HCT116 (cell line): ENCODE data around the gene SEPTIN3. TPM values are rescaled to one million over a fixed set of nuclear protein-coding genes. Genes with fewer than 3 reads are reported as not detected.

Experiments
- ATAC-seq: fragments of 200-7000 bp; cut with Tn5 transposase; 2 replicates; pipeline ENCODE4 v1.9.1; 2020; ENCODE audit warnings: mild to moderate bottlenecking, moderate library complexity
- BruUV-seq: library from RNA; stranded (reverse); fragments of 400-500 nt; replicated peaks from 2 replicates; lab custom pipeline; 2021; lab: Mats Ljungman, UMichigan
- CTCF ChIA-PET: fragments of 300-600 bp; sonication (Branson Sonifier 250); formaldehyde crosslinking; loops from one replicate; lab custom pipeline; 2021; ENCODE audit warnings: antibody characterized with exemption; lab: Charles Lee
- POLR2A ChIA-PET: fragments of 300-600, 350-600 bp; sonication (Branson Sonifier 250); formaldehyde crosslinking; loops from one replicate; lab custom pipeline; 2021; ENCODE audit warnings: antibody characterized with exemption; lab: Charles Lee
- RAD21 ChIA-PET, 2 experiments: fragments of 300-600 bp; sonication (Branson Sonifier 250); formaldehyde crosslinking; loops; one replicate each; lab custom pipeline; 2023; ENCODE audit warnings: low total read pairs in 2 of 2; ENCODE audit not compliant: uncharacterized antibody in 2 of 2, unreplicated experiment in 2 of 2, low non-redundant PET in 1 of 2; lab: Charles Lee
- DNase-seq: peaks from one replicate; pipeline ENCODE4 v3.0.0-alpha.2; 2010; ENCODE audit warnings: low read depth, low spot score
- H2AFZ ChIP-seq: fragments of 200-600 bp; shearing (Covaris generic), sonication (generic); 2 replicates; pipeline ENCODE4 v1.6.1; 2017; ENCODE audit warnings: low read depth, mixed run types, mixed read lengths, antibody characterized with exemption, low read length; ENCODE audit not compliant: poor library complexity, severe bottlenecking
- H3K27ac ChIP-seq: 2 replicates; pipeline ENCODE4 v1.5.1; 2012; ENCODE audit warnings: low read depth, low read length
- H3K27me3 ChIP-seq: fragments of 200-600 bp; sonication (generic); 2 replicates; pipeline ENCODE4 v1.6.1; 2016; ENCODE audit warnings: mixed run types, low read length, mixed read lengths; ENCODE audit not compliant: insufficient read depth
- H3K36me3 ChIP-seq, 2 experiments: fragments of 200-500 bp in 1 of 2; fragments of 200-600 bp in 1 of 2; sonication (Bioruptor generic) in 1 of 2; sonication (generic) in 1 of 2; 2 replicates each; pipeline versions ENCODE4 v1.5.1 to v1.6.1; 2014 to 2016; ENCODE audit warnings: low read length in 2 of 2, inconsistent platforms in 1 of 2, mixed read lengths in 1 of 2, mixed run types in 1 of 2; ENCODE audit not compliant: insufficient read depth in 2 of 2, control insufficient read depth in 1 of 2
- H3K4me1 ChIP-seq, 2 experiments: fragments of 200-600 bp in 1 of 2; sonication (generic) in 1 of 2; 2 replicates each; pipeline versions ENCODE4 v1.5.1 to v1.6.1; 2012 to 2017; ENCODE audit warnings: low read length in 2 of 2, inconsistent platforms in 1 of 2, mild to moderate bottlenecking in 1 of 2, mixed read lengths in 1 of 2, mixed run types in 1 of 2, moderate library complexity in 1 of 2; ENCODE audit not compliant: insufficient read depth in 2 of 2, control insufficient read depth in 1 of 2
- H3K4me2 ChIP-seq: fragments of 200-600 bp; sonication (generic); 2 replicates; pipeline ENCODE4 v1.6.1; 2017; ENCODE audit warnings: mixed run types, low read length, mixed read lengths
- H3K4me3 ChIP-seq, 2 experiments: fragments of 200-600 bp in 1 of 2; sonication (generic) in 1 of 2; replicated peaks in 1 of 2; 2 replicates each; pipeline ENCODE4 v1.5.1; 2011 to 2016; ENCODE audit warnings: low read length in 2 of 2, control low read depth in 1 of 2, low read depth in 1 of 2, mild to moderate bottlenecking in 1 of 2, mixed read lengths in 1 of 2, mixed run types in 1 of 2
- H3K79me2 ChIP-seq: fragments of 200-600 bp; sonication (generic); 2 replicates; pipeline ENCODE4 v1.6.1; 2017; ENCODE audit warnings: mild to moderate bottlenecking, mixed run types, low read length, moderate library complexity, mixed read lengths; ENCODE audit not compliant: insufficient read depth
- H3K9ac ChIP-seq: fragments of 200-600 bp; sonication (generic); 2 replicates; pipeline ENCODE4 v1.6.1; 2016; ENCODE audit warnings: low read length, mixed read lengths
- H3K9me2 ChIP-seq: fragments of 200-600 bp; sonication (generic), shearing (Covaris generic); 2 replicates; pipeline ENCODE4 v1.6.1; 2017; ENCODE audit warnings: mixed run types, mild to moderate bottlenecking, moderate library complexity; ENCODE audit not compliant: insufficient read depth
- H3K9me3 ChIP-seq, 2 experiments: fragments of 200-500 bp in 1 of 2; fragments of 200-600 bp in 1 of 2; sonication (Bioruptor generic) in 1 of 2; sonication (generic) in 1 of 2; 2 replicates each; pipeline ENCODE4 v1.6.1; 2014 to 2017; ENCODE audit warnings: low read length in 2 of 2, mixed read lengths in 2 of 2, inconsistent platforms in 1 of 2, low read depth in 1 of 2, mild to moderate bottlenecking in 1 of 2, mixed run types in 1 of 2, moderate library complexity in 1 of 2; ENCODE audit not compliant: control insufficient read depth in 1 of 2, insufficient read depth in 1 of 2
- H4K20me1 ChIP-seq: fragments of 200-600 bp; sonication (generic), shearing (Covaris generic); 2 replicates; pipeline ENCODE4 v1.6.1; 2017; ENCODE audit warnings: mixed run types, mild to moderate bottlenecking, moderate library complexity; ENCODE audit not compliant: insufficient read depth
- CBX3 ChIP-seq: IDR thresholded peaks from 2 replicates; pipeline ENCODE4 v1.6.1; 2012; ENCODE audit warnings: low read depth
- CEBPB ChIP-seq: IDR thresholded peaks from 2 replicates; pipeline ENCODE4 v1.6.1; 2012; ENCODE audit warnings: low read depth
- ELF1 ChIP-seq: IDR thresholded peaks from 2 replicates; pipeline ENCODE4 v1.6.1; 2012; ENCODE audit warnings: low read depth, borderline replicate concordance
- EZH2 ChIP-seq: fragments of 200-600 bp; sonication (generic); IDR thresholded peaks from 2 replicates; pipeline ENCODE4 v1.6.1; 2017; ENCODE audit warnings: antibody characterized with exemption, mixed run types
- EZH2phosphoT487 ChIP-seq: fragments of 200-600 bp; IDR thresholded peaks from 2 replicates; pipeline ENCODE4 v1.6.1; 2018; ENCODE audit warnings: antibody characterized with exemption, borderline replicate concordance
- FOSL1 ChIP-seq: IDR thresholded peaks from 2 replicates; pipeline ENCODE4 v1.6.1; 2012; ENCODE audit warnings: low read depth
- POLR2A ChIP-seq: IDR thresholded peaks from 2 replicates; pipeline ENCODE4 v1.7.0; 2011; ENCODE audit warnings: borderline replicate concordance; ENCODE audit not compliant: insufficient read depth, insufficient read length; ENCODE audit errors: extremely low read depth
- SP1 ChIP-seq: IDR thresholded peaks from 2 replicates; pipeline ENCODE4 v1.6.1; 2012; ENCODE audit warnings: low read depth
- YY1 ChIP-seq: IDR thresholded peaks from 2 replicates; pipeline ENCODE4 v1.6.1; 2011; ENCODE audit warnings: low read length, low read depth, moderate library complexity, mild to moderate bottlenecking; ENCODE audit not compliant: insufficient replicate concordance; ENCODE audit errors: extremely low read depth
- ZFX ChIP-seq: fragments of 450-650 bp; IDR thresholded peaks from 2 replicates; pipeline ENCODE4 v1.6.1; 2017
- intact Hi-C: fragments of 100-400 bp; cut with micrococcal nuclease; formaldehyde crosslinking; loops from 2 replicates; pipeline ENCODE4 v1.10.0; 2022
- total RNA-seq: library from RNA; stranded (reverse); gene quantifications from one replicate; pipeline ENCODE4 v1.2.1, GENCODE V29; 2021; ENCODE audit not compliant: unreplicated experiment
- TF ChIP-seq, protein P1 (sequence below), 3 experiments: fragments of 200-600 bp in 1 of 3; sonication (generic) in 1 of 3; IDR thresholded peaks in 2 of 3; conservative IDR thresholded peaks in 1 of 3; 2 replicates each; pipeline ENCODE4 v1.5.1; 2012 to 2017; ENCODE audit warnings: low read depth in 2 of 3, low read length in 2 of 3, antibody characterized with exemption in 1 of 3, borderline replicate concordance in 1 of 3, control low read depth in 1 of 3, mild to moderate bottlenecking in 1 of 3, mixed read lengths in 1 of 3, mixed run types in 1 of 3, moderate library complexity in 1 of 3; ENCODE audit not compliant: insufficient read depth in 1 of 3
- TF ChIP-seq, protein P2 (sequence below): IDR thresholded peaks from 2 replicates; pipeline ENCODE4 v1.6.1; 2011; ENCODE audit warnings: mild to moderate bottlenecking, low read length, moderate library complexity; ENCODE audit not compliant: insufficient replicate concordance; ENCODE audit errors: extremely low read depth
- TF ChIP-seq, protein P3 (sequence below): IDR thresholded peaks from 2 replicates; pipeline ENCODE4 v1.6.1; 2012

SEPTIN3 gene
- total RNA-seq, 1 experiment from 2014 or later: 9.3 TPM

DNA sequence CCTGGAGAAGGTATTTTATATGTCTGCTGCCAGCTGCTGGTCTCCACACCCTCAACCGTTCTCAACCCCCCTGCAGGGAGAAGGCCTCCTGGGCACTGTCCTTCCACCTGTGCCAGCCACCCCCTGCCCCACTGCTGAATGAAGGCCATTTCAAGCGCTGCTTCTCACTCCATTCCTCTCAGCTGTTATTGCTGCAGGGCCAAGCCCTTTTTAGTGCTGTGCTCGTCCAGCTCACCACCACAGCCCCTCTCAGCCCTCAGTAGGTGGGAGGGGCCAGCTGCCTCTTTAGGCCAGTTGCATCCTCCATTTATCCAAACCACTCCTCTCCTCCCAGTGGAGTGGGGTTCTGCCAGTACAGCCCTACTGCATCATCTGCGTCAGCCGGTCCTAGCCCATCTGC, 27.6 kb downstream of the SEPTIN3 start:
- Histone ChIP-seq H3K27me3 (no peaks in the 10 kb centered on the region), H3K79me2 (no peaks in the 10 kb centered on the region), H3K9me3 (no peaks in the 10 kb centered on the region), H3K4me1 (no peaks in the 10 kb centered on the region), H3K9ac (no peak overlapping the region), H3K36me3 (no peaks in the 10 kb centered on the region; a peak in 1 of 4 replicates), H3K9me2 (no peaks in the 10 kb centered on the region), H2AFZ (no peak overlapping the region), H3K4me3 (no peak overlapping the region)
- no peak for ATAC-seq
- POLR2A ChIA-PET: no interaction called here
- RAD21 ChIA-PET: no interaction called here
- intact Hi-C loops: no loop called here
- BruUV-seq: no TSS peak
- CTCF ChIA-PET: no interaction called here
- no peak for TF ChIP-seq POLR2A
- TF ChIP-seq, protein P1, sequence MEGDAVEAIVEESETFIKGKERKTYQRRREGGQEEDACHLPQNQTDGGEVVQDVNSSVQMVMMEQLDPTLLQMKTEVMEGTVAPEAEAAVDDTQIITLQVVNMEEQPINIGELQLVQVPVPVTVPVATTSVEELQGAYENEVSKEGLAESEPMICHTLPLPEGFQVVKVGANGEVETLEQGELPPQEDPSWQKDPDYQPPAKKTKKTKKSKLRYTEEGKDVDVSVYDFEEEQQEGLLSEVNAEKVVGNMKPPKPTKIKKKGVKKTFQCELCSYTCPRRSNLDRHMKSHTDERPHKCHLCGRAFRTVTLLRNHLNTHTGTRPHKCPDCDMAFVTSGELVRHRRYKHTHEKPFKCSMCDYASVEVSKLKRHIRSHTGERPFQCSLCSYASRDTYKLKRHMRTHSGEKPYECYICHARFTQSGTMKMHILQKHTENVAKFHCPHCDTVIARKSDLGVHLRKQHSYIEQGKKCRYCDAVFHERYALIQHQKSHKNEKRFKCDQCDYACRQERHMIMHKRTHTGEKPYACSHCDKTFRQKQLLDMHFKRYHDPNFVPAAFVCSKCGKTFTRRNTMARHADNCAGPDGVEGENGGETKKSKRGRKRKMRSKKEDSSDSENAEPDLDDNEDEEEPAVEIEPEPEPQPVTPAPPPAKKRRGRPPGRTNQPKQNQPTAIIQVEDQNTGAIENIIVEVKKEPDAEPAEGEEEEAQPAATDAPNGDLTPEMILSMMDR (IDR thresholded peaks at IDR 0.05 in 2 of 3, conservative IDR thresholded peaks at IDR 0.05 in 1 of 3; ENCODE audit: borderline replicate concordance in 1 of 3, insufficient read depth in 1 of 3, low read depth in 2 of 3, low read length in 2 of 3): no peak
- no peak for TF ChIP-seq EZH2phosphoT487
- TF ChIP-seq, all 23 proteins: peak for 0
- Histone ChIP-seq H3K27ac (no peak overlapping the region), H3K4me2 (no peak overlapping the region), H4K20me1 (no peaks in the 10 kb centered on the region)
- DNase-seq: no peak

- POLR2A ChIA-PET: no interaction called here
- intact Hi-C loops: no loop called here
Measured at GRCh38 chr22:41998361-41999261, 29.4 kb downstream of the SEPTIN3 start, which contains the start of gene WBP2NL. Gene WBP2NL (plus strand): TSS chr22:41998788. CDS start chr22:41998819, 31 bp downstream.

More at GRCh38 chr22:41998361-41999261, 29.4 kb downstream of the SEPTIN3 start, which contains the start of gene WBP2NL:
- Histone ChIP-seq H3K27me3 (no peaks in the 10 kb centered on the region), H4K20me1 (no peaks in the 10 kb centered on the region), H3K4me2 (no peak within 1 kb of the TSS), H3K4me1 (no peaks in the 10 kb centered on the region), H2AFZ (no peak within 1 kb of the TSS), H3K27ac (no peak within 1 kb of the TSS), H3K79me2 (no peaks in the 10 kb centered on the region), H3K4me3 (no peak within 1 kb of the TSS), H3K9me2 (no peaks in the 10 kb centered on the region), H3K36me3 (no peaks in the 10 kb centered on the region; a peak in 1 of 4 replicates), H3K9me3 (no peaks in the 10 kb centered on the region), H3K9ac (no peak within 1 kb of the TSS)
- ChIA-PET RAD21 (no interaction called here), CTCF (no interaction called here)
- BruUV-seq: no TSS peak
- DNase-seq (no peak), ATAC-seq (no peak)
- TF ChIP-seq CBX3 (no peak), FOSL1 (no peak), ELF1 (no peak), YY1 (no peak), ZFX (no peak), EZH2phosphoT487 (no peak), CEBPB (no peak), EZH2 (no peak), SP1 (no peak)
- TF ChIP-seq, protein P2, sequence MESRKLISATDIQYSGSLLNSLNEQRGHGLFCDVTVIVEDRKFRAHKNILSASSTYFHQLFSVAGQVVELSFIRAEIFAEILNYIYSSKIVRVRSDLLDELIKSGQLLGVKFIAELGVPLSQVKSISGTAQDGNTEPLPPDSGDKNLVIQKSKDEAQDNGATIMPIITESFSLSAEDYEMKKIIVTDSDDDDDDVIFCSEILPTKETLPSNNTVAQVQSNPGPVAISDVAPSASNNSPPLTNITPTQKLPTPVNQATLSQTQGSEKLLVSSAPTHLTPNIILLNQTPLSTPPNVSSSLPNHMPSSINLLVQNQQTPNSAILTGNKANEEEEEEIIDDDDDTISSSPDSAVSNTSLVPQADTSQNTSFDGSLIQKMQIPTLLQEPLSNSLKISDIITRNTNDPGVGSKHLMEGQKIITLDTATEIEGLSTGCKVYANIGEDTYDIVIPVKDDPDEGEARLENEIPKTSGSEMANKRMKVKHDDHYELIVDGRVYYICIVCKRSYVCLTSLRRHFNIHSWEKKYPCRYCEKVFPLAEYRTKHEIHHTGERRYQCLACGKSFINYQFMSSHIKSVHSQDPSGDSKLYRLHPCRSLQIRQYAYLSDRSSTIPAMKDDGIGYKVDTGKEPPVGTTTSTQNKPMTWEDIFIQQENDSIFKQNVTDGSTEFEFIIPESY: no peak
- TF ChIP-seq, protein P3, sequence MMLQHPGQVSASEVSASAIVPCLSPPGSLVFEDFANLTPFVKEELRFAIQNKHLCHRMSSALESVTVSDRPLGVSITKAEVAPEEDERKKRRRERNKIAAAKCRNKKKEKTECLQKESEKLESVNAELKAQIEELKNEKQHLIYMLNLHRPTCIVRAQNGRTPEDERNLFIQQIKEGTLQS: no peak
